ENCODE results near the gene PSMB7.

PSMB7 gene

GRCh38 chr9:124329206-124329792 is 85.9 kb downstream of the PSMB7 start:
- DNase-seq (ENCODE audit: low spot score) = no peak
- no peak for FAIRE-seq

GRCh38 chr9:124328285-124328684 is 87.0 kb downstream of the PSMB7 start:
- DNase-seq (ENCODE audit: low spot score) (no peak), FAIRE-seq (no peak)

- no peak for DNase-seq (ENCODE audit: low spot score)
- FAIRE-seq = no peak
These were observed 87.8 kb downstream of the PSMB7 start for GRCh38 chr9:124327491-124327890.

- FAIRE-seq (no peak), DNase-seq (ENCODE audit: low spot score) (no peak)
These were observed 88.9 kb downstream of the PSMB7 start for GRCh38 chr9:124326378-124326777.

GRCh38 chr9:124325816-124326215 is 89.4 kb downstream of the PSMB7 start:
- FAIRE-seq = no peak
- DNase-seq (ENCODE audit: low spot score) = no peak

GRCh38 chr9:124323904-124324303 is 91.3 kb downstream of the PSMB7 start:
- DNase-seq (ENCODE audit: low spot score) (no peak), FAIRE-seq (no peak)

- FAIRE-seq = no peak
- DNase-seq (ENCODE audit: low spot score) = no peak
These were observed 92.4 kb downstream of the PSMB7 start for GRCh38 chr9:124322618-124323432.

- DNase-seq (ENCODE audit: low spot score) (no peak), FAIRE-seq (no peak)
These were observed 93.3 kb downstream of the PSMB7 start for GRCh38 chr9:124321935-124322334.

- DNase-seq (ENCODE audit: low spot score) (no peak), FAIRE-seq (no peak)
These were observed 93.8 kb downstream of the PSMB7 start for GRCh38 chr9:124321416-124321815.

GRCh38 chr9:124320062-124320973 is 94.9 kb downstream of the PSMB7 start:
- DNase-seq (ENCODE audit: low spot score) (peak; percentile 82), FAIRE-seq (no peak)

GRCh38 chr9:124315882-124316281 is 99.4 kb downstream of the PSMB7 start:
- DNase-seq (ENCODE audit: low spot score) (no peak), FAIRE-seq (no peak)

- FAIRE-seq = no peak
- DNase-seq (ENCODE audit: low spot score) = no peak
These were observed 101.3 kb downstream of the PSMB7 start for GRCh38 chr9:124313940-124314339.

- DNase-seq (ENCODE audit: low spot score) (no peak), FAIRE-seq (no peak)
These were observed 102.7 kb downstream of the PSMB7 start for GRCh38 chr9:124312290-124313265.

GRCh38 chr9:124311283-124311682 is 104.0 kb downstream of the PSMB7 start:
- DNase-seq (ENCODE audit: low spot score) = no peak
- no peak for FAIRE-seq

GRCh38 chr9:124309667-124310084 is 105.6 kb downstream of the PSMB7 start:
- FAIRE-seq = peak; percentile 73
- DNase-seq (ENCODE audit: low spot score) = peak; percentile 91

GRCh38 chr9:124308606-124309491 is 106.4 kb downstream of the PSMB7 start:
- no peak for DNase-seq (ENCODE audit: low spot score)

GRCh38 chr9:124307379-124308030 is 107.7 kb downstream of the PSMB7 start:
- FAIRE-seq = no peak
- DNase-seq (ENCODE audit: low spot score) = no peak

More at GRCh38 chr9:124308606-124309491, 106.4 kb downstream of the PSMB7 start:
- FAIRE-seq = no peak

GRCh38 chr9:124306098-124306735 is 109.0 kb downstream of the PSMB7 start:
- no peak for FAIRE-seq
- peak; percentile 73 for DNase-seq (ENCODE audit: low spot score)

- DNase-seq (ENCODE audit: low spot score) (no peak), FAIRE-seq (no peak)
These were observed 111.0 kb downstream of the PSMB7 start for GRCh38 chr9:124304285-124304684.

Measured in urothelium cell line (cell line).